ENCODE measurements around the gene ECEL1. TPM values are rescaled to one million over a fixed set of nuclear protein-coding genes. Genes with fewer than 3 reads are reported as not detected.

ECEL1 gene
- total and polyA plus RNA-seq, 2 of the 4 experiments (the other 2 are of a cell fraction), result not detected

- BruUV-seq (replicated peaks), result no TSS peak
- intact Hi-C loops (cut with micrococcal nuclease) (loop anchor here (1.0 kb wide), 1 partner anchor 75 kb away; no protein-coding TSS in a partner anchor), dilution Hi-C loops (cut with HindIII; ENCODE audit: low sequenced_read_pairs, unreplicated experiment) (no loop called here), in situ Hi-C loops (cut with MboI; ENCODE audit: low sequenced_read_pairs) (no loop called here)
- no peaks in the 10 kb centered on the region for H3K9me1 ChIP-seq (ENCODE audit: insufficient read depth, low read length)
- H3K4me3 ChIP-seq (ENCODE audit: insufficient read depth, low read depth, low read length), result no peak overlapping the region
- no peak overlapping the region for H2AK5ac ChIP-seq (ENCODE audit: low read depth, low read length)
- H3K27me3 ChIP-seq (ENCODE audit: control insufficient read depth, insufficient read depth, low read length), result peaks cover 9% of the 10 kb centered on the region
- H2BK5ac ChIP-seq (ENCODE audit: low read depth, low read length, poor library complexity, severe bottlenecking), result no peak overlapping the region
- ChIA-PET POLR2A (ENCODE audit: unreplicated experiment) (no interaction called here), CTCF (interaction anchor here (0.6 to 1.4 kb wide), 3 partner anchors 52 to 547 kb away, joined by 4 read pairs; no protein-coding TSS in a partner anchor)
- H2AFZ ChIP-seq (replicated peaks; ENCODE audit: low read length, poor library complexity), result no peak overlapping the region
- H3K9ac ChIP-seq (ENCODE audit: low read depth, low read length), result no peak overlapping the region
- no peak overlapping the region for H3K14ac ChIP-seq (replicated peaks; ENCODE audit: low read depth, low read length)
- no peak overlapping the region for H4K91ac ChIP-seq (ENCODE audit: insufficient read depth, low read depth, low read length)
- no peak overlapping the region for H3K56ac ChIP-seq (ENCODE audit: extremely low read depth, insufficient read depth, low read length)
- no peak overlapping the region for H3K18ac ChIP-seq (ENCODE audit: low read depth, low read length)
- H3K79me1 ChIP-seq (ENCODE audit: low read depth in 1 of 2, low read length in 2 of 2), result no peaks in the 10 kb centered on the region
- H3K27ac ChIP-seq (ENCODE audit: insufficient read depth, low read length), result no peak overlapping the region
- H3K23ac ChIP-seq (ENCODE audit: low read depth, low read length), result no peak overlapping the region
- no peak overlapping the region for H2BK120ac ChIP-seq (ENCODE audit: low read depth, low read length)
- no peak overlapping the region for H3K4ac ChIP-seq (ENCODE audit: low read depth, low read length)
- no peaks in the 10 kb centered on the region for H3K9me3 ChIP-seq (ENCODE audit: control insufficient read depth, insufficient read depth, low read length)
- no peak overlapping the region for H4K5ac ChIP-seq (ENCODE audit: low read depth, low read length)
- no peak overlapping the region for H2BK20ac ChIP-seq (ENCODE audit: low read depth, low read length)
- TF ChIP-seq ELK1 (IDR thresholded peaks at IDR 0.05; ENCODE audit: borderline replicate concordance, low read depth, low read length) (no peak), NFE2L2 (IDR thresholded peaks at IDR 0.05; ENCODE audit: low read depth, low read length) (no peak), BHLHE40 (IDR thresholded peaks at IDR 0.05; ENCODE audit: low read depth, low read length) (no peak), CEBPB (IDR thresholded peaks at IDR 0.05; ENCODE audit: low read depth, low read length) (no peak), MAZ (IDR thresholded peaks at IDR 0.05; ENCODE audit: borderline replicate concordance, low read depth, low read length) (no peak), RAD21 (IDR thresholded peaks at IDR 0.05; ENCODE audit: low read length) (no peak), POLR2A (IDR thresholded peaks at IDR 0.05; ENCODE audit: low read depth, low read length) (no peak), FOS (IDR thresholded peaks at IDR 0.05; ENCODE audit: low read depth, low read length) (no peak), RFX5 (IDR thresholded peaks at IDR 0.05; ENCODE audit: low read depth, low read length) (no peak), RCOR1 (IDR thresholded peaks at IDR 0.05; ENCODE audit: insufficient replicate concordance, low read length) (no peak), MAFK (IDR thresholded peaks at IDR 0.05; ENCODE audit: low read depth, low read length) (no peak)
- WGBS, 2 experiments (ENCODE audit: extremely low coverage in 2 of 2, insufficient read length in 1 of 2), result 68% methylated on average over 4 of the region's 9 CpGs; no CpG with 5 or more reads in 1 of the 2 experiments
- no peak overlapping the region for H2AK9ac ChIP-seq (replicated peaks; ENCODE audit: low read depth, low read length, poor library complexity)
- no peak overlapping the region for H4K8ac ChIP-seq (ENCODE audit: low read depth in 2 of 2, low read length in 2 of 2)
- no peak for ATAC-seq (ENCODE audit: low read depth)
- H3K4me1 ChIP-seq (ENCODE audit: control insufficient read depth, insufficient read depth, low read length), result no peaks in the 10 kb centered on the region
- H2BK15ac ChIP-seq (ENCODE audit: low read depth, low read length), result no peak overlapping the region
- H3K4me2 ChIP-seq (ENCODE audit: low read depth, low read length), result no peak overlapping the region
- H3K36me3 ChIP-seq (ENCODE audit: control insufficient read depth, insufficient read depth, low read length), result no peaks in the 10 kb centered on the region
- DNase-seq, result no peak
- no peaks in the 10 kb centered on the region for H4K20me1 ChIP-seq (ENCODE audit: insufficient read depth, low read length)
These were observed 40.5 kb downstream of the ECEL1 start for GRCh38 chr2:232447091-232447620.
